ENCODE results near the gene RPL13.
"Not testable (repeated sequence)": the region's sequence is repeated elsewhere in the genome, so short reads cannot be mapped to it uniquely, and the experiment has no call there.

GRCh38 chr16:89587676-89588075, 27.2 kb downstream of the RPL13 start:
- TF ChIP-seq, protein P1, sequence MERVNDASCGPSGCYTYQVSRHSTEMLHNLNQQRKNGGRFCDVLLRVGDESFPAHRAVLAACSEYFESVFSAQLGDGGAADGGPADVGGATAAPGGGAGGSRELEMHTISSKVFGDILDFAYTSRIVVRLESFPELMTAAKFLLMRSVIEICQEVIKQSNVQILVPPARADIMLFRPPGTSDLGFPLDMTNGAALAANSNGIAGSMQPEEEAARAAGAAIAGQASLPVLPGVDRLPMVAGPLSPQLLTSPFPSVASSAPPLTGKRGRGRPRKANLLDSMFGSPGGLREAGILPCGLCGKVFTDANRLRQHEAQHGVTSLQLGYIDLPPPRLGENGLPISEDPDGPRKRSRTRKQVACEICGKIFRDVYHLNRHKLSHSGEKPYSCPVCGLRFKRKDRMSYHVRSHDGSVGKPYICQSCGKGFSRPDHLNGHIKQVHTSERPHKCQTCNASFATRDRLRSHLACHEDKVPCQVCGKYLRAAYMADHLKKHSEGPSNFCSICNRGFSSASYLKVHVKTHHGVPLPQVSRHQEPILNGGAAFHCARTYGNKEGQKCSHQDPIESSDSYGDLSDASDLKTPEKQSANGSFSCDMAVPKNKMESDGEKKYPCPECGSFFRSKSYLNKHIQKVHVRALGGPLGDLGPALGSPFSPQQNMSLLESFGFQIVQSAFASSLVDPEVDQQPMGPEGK (CRISPR knock-in tag; IDR thresholded peaks at IDR 0.05; ENCODE audit: borderline replicate concordance): not testable (repeated sequence)
- TF ChIP-seq ZFP3 (CRISPR knock-in tag; IDR thresholded peaks at IDR 0.05); ARNTL (CRISPR knock-in tag; IDR thresholded peaks at IDR 0.05; ENCODE audit: borderline replicate concordance, low read depth); ZNF565 (CRISPR knock-in tag; conservative IDR thresholded peaks at IDR 0.05; ENCODE audit: low read depth); ESRRG (CRISPR knock-in tag; IDR thresholded peaks at IDR 0.05); CSDC2 (CRISPR knock-in tag; IDR thresholded peaks at IDR 0.05); ZFP30 (CRISPR knock-in tag; IDR thresholded peaks at IDR 0.05); BACH2 (CRISPR knock-in tag; IDR thresholded peaks at IDR 0.05; ENCODE audit: borderline replicate concordance); RARB (CRISPR knock-in tag; IDR thresholded peaks at IDR 0.05); ZNF70 (CRISPR knock-in tag; IDR thresholded peaks at IDR 0.05); PPARA (CRISPR knock-in tag; IDR thresholded peaks at IDR 0.05; ENCODE audit: borderline replicate concordance): not testable (repeated sequence)
- TF ChIP-seq, protein P2, sequence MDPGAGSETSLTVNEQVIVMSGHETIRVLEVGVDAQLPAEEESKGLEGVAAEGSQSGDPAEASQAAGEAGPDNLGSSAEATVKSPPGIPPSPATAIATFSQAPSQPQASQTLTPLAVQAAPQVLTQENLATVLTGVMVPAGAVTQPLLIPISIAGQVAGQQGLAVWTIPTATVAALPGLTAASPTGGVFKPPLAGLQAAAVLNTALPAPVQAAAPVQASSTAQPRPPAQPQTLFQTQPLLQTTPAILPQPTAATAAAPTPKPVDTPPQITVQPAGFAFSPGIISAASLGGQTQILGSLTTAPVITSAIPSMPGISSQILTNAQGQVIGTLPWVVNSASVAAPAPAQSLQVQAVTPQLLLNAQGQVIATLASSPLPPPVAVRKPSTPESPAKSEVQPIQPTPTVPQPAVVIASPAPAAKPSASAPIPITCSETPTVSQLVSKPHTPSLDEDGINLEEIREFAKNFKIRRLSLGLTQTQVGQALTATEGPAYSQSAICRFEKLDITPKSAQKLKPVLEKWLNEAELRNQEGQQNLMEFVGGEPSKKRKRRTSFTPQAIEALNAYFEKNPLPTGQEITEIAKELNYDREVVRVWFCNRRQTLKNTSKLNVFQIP (CRISPR knock-in tag; IDR thresholded peaks at IDR 0.05; ENCODE audit: borderline replicate concordance, low read depth): not testable (repeated sequence)
- TF ChIP-seq, protein P3, sequence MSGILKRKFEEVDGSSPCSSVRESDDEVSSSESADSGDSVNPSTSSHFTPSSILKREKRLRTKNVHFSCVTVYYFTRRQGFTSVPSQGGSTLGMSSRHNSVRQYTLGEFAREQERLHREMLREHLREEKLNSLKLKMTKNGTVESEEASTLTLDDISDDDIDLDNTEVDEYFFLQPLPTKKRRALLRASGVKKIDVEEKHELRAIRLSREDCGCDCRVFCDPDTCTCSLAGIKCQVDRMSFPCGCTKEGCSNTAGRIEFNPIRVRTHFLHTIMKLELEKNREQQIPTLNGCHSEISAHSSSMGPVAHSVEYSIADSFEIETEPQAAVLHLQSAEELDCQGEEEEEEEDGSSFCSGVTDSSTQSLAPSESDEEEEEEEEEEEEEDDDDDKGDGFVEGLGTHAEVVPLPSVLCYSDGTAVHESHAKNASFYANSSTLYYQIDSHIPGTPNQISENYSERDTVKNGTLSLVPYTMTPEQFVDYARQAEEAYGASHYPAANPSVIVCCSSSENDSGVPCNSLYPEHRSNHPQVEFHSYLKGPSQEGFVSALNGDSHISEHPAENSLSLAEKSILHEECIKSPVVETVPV (CRISPR knock-in tag; IDR thresholded peaks at IDR 0.05): not testable (repeated sequence)

All from SK-N-SH treated with all-trans-retinoic acid at 6 μM for 48 hours (cell line).